Measurements from ENCODE around the gene LUC7L.
"Not testable (repeated sequence)": the region's sequence is repeated elsewhere in the genome, so short reads cannot be mapped to it uniquely, and the experiment has no call there.

LUC7L gene

DNA sequence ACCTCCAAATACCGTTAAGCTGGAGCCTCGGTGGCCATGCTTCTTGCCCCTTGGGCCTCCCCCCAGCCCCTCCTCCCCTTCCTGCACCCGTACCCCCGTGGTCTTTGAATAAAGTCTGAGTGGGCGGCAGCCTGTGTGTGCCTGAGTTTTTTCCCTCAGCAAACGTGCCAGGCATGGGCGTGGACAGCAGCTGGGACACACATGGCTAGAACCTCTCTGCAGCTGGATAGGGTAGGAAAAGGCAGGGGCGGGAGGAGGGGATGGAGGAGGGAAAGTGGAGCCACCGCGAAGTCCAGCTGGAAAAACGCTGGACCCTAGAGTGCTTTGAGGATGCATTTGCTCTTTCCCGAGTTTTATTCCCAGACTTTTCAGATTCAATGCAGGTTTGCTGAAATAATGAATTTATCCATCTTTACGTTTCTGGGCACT lies 51.8 kb downstream of the LUC7L start:
- H3K27me3 ChIP-seq (ENCODE audit: control insufficient read depth in 1 of 2, insufficient read depth in 2 of 2, low read length in 2 of 2): peaks cover 36 to 63% of the 10 kb centered on the region in 2 donors
- H3K4me3 ChIP-seq (ENCODE audit: low read depth in 1 of 2, low read length in 2 of 2): no peak overlapping the region
- H3K9me3 ChIP-seq (ENCODE audit: low read length): no peaks in the 10 kb centered on the region
- H3K27ac ChIP-seq (ENCODE audit: low read depth, low read length): no peak overlapping the region
- no peak overlapping the region for H3K9ac ChIP-seq (ENCODE audit: low read length)
- peaks cover 13% of the 10 kb centered on the region for H3K4me1 ChIP-seq (ENCODE audit: insufficient read depth, low read length)
- no peaks in the 10 kb centered on the region for H3K36me3 ChIP-seq (ENCODE audit: insufficient read depth, low read length)

GRCh38 chr16:176477-177382 lies 52.5 kb downstream of the LUC7L start, which contains the start of gene HBA1:
HBA1 (plus strand) TSS chr16:176680; CDS start chr16:176717, 37 bp downstream.
- Histone ChIP-seq H3K4me1 (ENCODE audit: insufficient read depth, low read length) (peaks cover 13% of the 10 kb centered on the region), H3K27me3 (ENCODE audit: control insufficient read depth in 1 of 2, insufficient read depth in 2 of 2, low read length in 2 of 2) (peaks cover 36 to 65% of the 10 kb centered on the region in 2 donors)
- not testable (repeated sequence) for H3K36me3 ChIP-seq (ENCODE audit: insufficient read depth, low read length); H3K9ac ChIP-seq (ENCODE audit: low read length); H3K9me3 ChIP-seq (ENCODE audit: low read length); H3K27ac ChIP-seq (ENCODE audit: low read depth, low read length); H3K4me3 ChIP-seq (ENCODE audit: low read depth in 1 of 2, low read length in 2 of 2)

DNA sequence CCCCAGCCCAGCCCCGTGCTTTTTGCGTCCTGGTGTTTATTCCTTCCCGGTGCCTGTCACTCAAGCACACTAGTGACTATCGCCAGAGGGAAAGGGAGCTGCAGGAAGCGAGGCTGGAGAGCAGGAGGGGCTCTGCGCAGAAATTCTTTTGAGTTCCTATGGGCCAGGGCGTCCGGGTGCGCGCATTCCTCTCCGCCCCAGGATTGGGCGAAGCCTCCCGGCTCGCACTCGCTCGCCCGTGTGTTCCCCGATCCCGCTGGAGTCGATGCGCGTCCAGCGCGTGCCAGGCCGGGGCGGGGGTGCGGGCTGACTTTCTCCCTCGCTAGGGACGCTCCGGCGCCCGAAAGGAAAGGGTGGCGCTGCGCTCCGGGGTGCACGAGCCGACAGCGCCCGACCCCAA lies 53.2 kb downstream of the LUC7L start:
- not testable (repeated sequence) for H3K36me3 ChIP-seq (ENCODE audit: insufficient read depth, low read length); H3K4me3 ChIP-seq (ENCODE audit: low read depth in 1 of 2, low read length in 2 of 2); H3K27ac ChIP-seq (ENCODE audit: low read depth, low read length); H3K9me3 ChIP-seq (ENCODE audit: low read length); H3K4me1 ChIP-seq (ENCODE audit: insufficient read depth, low read length); H3K9ac ChIP-seq (ENCODE audit: low read length)
- peaks cover 36 to 64% of the 10 kb centered on the region in 2 donors for H3K27me3 ChIP-seq (ENCODE audit: control insufficient read depth in 1 of 2, insufficient read depth in 2 of 2, low read length in 2 of 2)

DNA sequence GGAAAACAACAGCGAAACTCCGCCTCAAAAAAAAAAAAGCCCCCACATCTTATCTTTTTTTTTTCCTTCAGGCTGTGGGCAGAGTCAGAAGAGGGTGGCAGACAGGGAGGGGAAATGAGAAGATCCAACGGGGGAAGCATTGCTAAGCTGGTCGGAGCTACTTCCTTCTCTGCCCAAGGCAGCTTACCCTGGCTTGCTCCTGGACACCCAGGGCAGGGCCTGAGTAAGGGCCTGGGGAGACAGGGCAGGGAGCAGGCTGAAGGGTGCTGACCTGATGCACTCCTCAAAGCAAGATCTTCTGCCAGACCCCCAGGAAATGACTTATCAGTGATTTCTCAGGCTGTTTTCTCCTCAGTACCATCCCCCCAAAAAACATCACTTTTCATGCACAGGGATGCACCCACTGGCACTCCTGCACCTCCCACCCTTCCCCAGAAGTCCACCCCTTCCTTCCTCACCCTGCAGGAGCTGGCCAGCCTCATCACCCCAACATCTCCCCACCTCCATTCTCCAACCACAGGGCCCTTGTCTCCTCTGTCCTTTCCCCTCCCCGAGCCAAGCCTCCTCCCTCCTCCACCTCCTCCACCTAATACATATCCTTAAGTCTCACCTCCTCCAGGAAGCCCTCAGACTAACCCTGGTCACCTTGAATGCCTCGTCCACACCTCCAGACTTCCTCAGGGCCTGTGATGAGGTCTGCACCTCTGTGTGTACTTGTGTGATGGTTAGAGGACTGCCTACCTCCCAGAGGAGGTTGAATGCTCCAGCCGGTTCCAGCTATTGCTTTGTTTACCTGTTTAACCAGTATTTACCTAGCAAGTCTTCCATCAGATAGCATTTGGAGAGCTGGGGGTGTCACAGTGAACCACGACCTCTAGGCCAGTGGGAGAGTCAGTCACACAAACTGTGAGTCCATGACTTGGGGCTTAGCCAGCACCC lies 54.0 kb downstream of the LUC7L start:
- Histone ChIP-seq H3K9ac (ENCODE audit: low read length) (no peak overlapping the region), H3K27ac (ENCODE audit: low read depth, low read length) (no peak overlapping the region), H3K27me3 (ENCODE audit: control insufficient read depth in 1 of 2, insufficient read depth in 2 of 2, low read length in 2 of 2) (peaks cover 36 to 59% of the 10 kb centered on the region in 2 donors), H3K36me3 (ENCODE audit: insufficient read depth, low read length) (no peaks in the 10 kb centered on the region), H3K4me1 (ENCODE audit: insufficient read depth, low read length) (peaks cover 5% of the 10 kb centered on the region), H3K9me3 (ENCODE audit: low read length) (no peaks in the 10 kb centered on the region), H3K4me3 (ENCODE audit: low read depth in 1 of 2, low read length in 2 of 2) (no peak overlapping the region)

GRCh38 chr16:173928-174769 lies 55.1 kb downstream of the LUC7L start:
- peaks cover 28 to 58% of the 10 kb centered on the region in 2 donors for H3K27me3 ChIP-seq (ENCODE audit: control insufficient read depth in 1 of 2, insufficient read depth in 2 of 2, low read length in 2 of 2)
- not testable (repeated sequence) for H3K36me3 ChIP-seq (ENCODE audit: insufficient read depth, low read length); H3K4me1 ChIP-seq (ENCODE audit: insufficient read depth, low read length); H3K4me3 ChIP-seq (ENCODE audit: low read depth in 1 of 2, low read length in 2 of 2); H3K27ac ChIP-seq (ENCODE audit: low read depth, low read length); H3K9ac ChIP-seq (ENCODE audit: low read length); H3K9me3 ChIP-seq (ENCODE audit: low read length)

DNA sequence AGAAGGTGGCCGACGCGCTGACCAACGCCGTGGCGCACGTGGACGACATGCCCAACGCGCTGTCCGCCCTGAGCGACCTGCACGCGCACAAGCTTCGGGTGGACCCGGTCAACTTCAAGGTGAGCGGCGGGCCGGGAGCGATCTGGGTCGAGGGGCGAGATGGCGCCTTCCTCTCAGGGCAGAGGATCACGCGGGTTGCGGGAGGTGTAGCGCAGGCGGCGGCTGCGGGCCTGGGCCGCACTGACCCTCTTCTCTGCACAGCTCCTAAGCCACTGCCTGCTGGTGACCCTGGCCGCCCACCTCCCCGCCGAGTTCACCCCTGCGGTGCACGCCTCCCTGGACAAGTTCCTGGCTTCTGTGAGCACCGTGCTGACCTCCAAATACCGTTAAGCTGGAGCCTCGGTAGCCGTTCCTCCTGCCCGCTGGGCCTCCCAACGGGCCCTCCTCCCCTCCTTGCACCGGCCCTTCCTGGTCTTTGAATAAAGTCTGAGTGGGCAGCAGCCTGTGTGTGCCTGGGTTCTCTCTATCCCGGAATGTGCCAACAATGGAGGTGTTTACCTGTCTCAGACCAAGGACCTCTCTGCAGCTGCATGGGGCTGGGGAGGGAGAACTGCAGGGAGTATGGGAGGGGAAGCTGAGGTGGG lies 55.9 kb downstream of the LUC7L start:
- H3K9ac ChIP-seq (ENCODE audit: low read length); H3K9me3 ChIP-seq (ENCODE audit: low read length); H3K27ac ChIP-seq (ENCODE audit: low read depth, low read length); H3K36me3 ChIP-seq (ENCODE audit: insufficient read depth, low read length); H3K4me3 ChIP-seq (ENCODE audit: low read depth in 1 of 2, low read length in 2 of 2); H3K4me1 ChIP-seq (ENCODE audit: insufficient read depth, low read length): not testable (repeated sequence)
- H3K27me3 ChIP-seq (ENCODE audit: control insufficient read depth in 1 of 2, insufficient read depth in 2 of 2, low read length in 2 of 2): peaks cover 32 to 58% of the 10 kb centered on the region in 2 donors

DNA sequence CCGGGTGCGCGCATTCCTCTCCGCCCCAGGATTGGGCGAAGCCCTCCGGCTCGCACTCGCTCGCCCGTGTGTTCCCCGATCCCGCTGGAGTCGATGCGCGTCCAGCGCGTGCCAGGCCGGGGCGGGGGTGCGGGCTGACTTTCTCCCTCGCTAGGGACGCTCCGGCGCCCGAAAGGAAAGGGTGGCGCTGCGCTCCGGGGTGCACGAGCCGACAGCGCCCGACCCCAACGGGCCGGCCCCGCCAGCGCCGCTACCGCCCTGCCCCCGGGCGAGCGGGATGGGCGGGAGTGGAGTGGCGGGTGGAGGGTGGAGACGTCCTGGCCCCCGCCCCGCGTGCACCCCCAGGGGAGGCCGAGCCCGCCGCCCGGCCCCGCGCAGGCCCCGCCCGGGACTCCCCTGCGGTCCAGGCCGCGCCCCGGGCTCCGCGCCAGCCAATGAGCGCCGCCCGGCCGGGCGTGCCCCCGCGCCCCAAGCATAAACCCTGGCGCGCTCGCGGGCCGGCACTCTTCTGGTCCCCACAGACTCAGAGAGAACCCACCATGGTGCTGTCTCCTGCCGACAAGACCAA lies 56.8 kb downstream of the LUC7L start, which contains the start of gene HBA2:
Gene HBA2 (plus strand): TSS at position 503 of the 568 bp plus-strand sequence. CDS start 37 bp downstream, at position 540.
- not testable (repeated sequence) for H3K9ac ChIP-seq (ENCODE audit: low read length); H3K27ac ChIP-seq (ENCODE audit: low read depth, low read length); H3K4me1 ChIP-seq (ENCODE audit: insufficient read depth, low read length); H3K4me3 ChIP-seq (ENCODE audit: low read depth in 1 of 2, low read length in 2 of 2); H3K9me3 ChIP-seq (ENCODE audit: low read length); H3K36me3 ChIP-seq (ENCODE audit: insufficient read depth, low read length)
- H3K27me3 ChIP-seq (ENCODE audit: control insufficient read depth in 1 of 2, insufficient read depth in 2 of 2, low read length in 2 of 2): peaks cover 32 to 58% of the 10 kb centered on the region in 2 donors

DNA sequence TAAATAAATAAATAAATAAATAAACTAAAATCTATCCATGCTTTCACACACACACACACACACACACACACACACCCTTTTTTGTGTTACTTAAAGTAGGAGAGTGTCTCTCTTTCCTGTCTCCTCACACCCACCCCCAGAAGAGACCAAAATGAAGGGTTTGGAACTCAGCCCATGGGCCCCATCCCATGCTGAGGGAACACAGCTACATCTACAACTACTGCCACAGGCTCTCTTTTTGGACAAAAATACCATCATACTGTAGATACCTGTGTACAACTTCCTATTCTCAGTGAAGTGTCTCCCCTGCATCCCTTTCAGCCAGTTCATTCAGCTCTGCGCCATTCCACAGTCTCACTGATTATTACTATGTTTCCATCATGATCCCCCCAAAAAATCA lies 58.5 kb downstream of the LUC7L start:
- H3K27me3 ChIP-seq (ENCODE audit: control insufficient read depth in 1 of 2, insufficient read depth in 2 of 2, low read length in 2 of 2): peaks cover 45 to 68% of the 10 kb centered on the region in 2 donors
- H3K9me3 ChIP-seq (ENCODE audit: low read length): no peaks in the 10 kb centered on the region
- no peak overlapping the region for H3K27ac ChIP-seq (ENCODE audit: low read depth, low read length)
- no peak overlapping the region for H3K4me3 ChIP-seq (ENCODE audit: low read depth in 1 of 2, low read length in 2 of 2)
- H3K4me1 ChIP-seq (ENCODE audit: insufficient read depth, low read length): peaks cover 3% of the 10 kb centered on the region
- H3K36me3 ChIP-seq (ENCODE audit: insufficient read depth, low read length): no peaks in the 10 kb centered on the region
- H3K9ac ChIP-seq (ENCODE audit: low read length): no peak overlapping the region

DNA sequence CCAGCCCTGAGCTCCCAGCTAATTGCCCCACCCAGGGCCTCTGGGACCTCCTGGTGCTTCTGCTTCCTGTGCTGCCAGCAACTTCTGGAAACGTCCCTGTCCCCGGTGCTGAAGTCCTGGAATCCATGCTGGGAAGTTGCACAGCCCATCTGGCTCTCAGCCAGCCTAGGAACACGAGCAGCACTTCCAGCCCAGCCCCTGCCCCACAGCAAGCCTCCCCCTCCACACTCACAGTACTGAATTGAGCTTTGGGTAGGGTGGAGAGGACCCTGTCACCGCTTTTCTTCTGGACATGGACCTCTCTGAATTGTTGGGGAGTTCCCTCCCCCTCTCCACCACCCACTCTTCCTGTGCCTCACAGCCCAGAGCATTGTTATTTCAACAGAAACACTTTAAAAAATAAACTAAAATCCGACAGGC lies 59.2 kb downstream of the LUC7L start:
- H3K27ac ChIP-seq (ENCODE audit: low read depth, low read length); H3K36me3 ChIP-seq (ENCODE audit: insufficient read depth, low read length); H3K4me3 ChIP-seq (ENCODE audit: low read depth in 1 of 2, low read length in 2 of 2); H3K9ac ChIP-seq (ENCODE audit: low read length); H3K9me3 ChIP-seq (ENCODE audit: low read length); H3K4me1 ChIP-seq (ENCODE audit: insufficient read depth, low read length): not testable (repeated sequence)
- H3K27me3 ChIP-seq (ENCODE audit: control insufficient read depth in 1 of 2, insufficient read depth in 2 of 2, low read length in 2 of 2): peaks cover 45 to 68% of the 10 kb centered on the region in 2 donors

- Histone ChIP-seq H3K27me3 (ENCODE audit: control insufficient read depth in 1 of 2, insufficient read depth in 2 of 2, low read length in 2 of 2) (peaks cover 41 to 62% of the 10 kb centered on the region in 2 donors), H3K9me3 (ENCODE audit: low read length) (no peaks in the 10 kb centered on the region), H3K4me1 (ENCODE audit: insufficient read depth, low read length) (peaks cover 10% of the 10 kb centered on the region), H3K4me3 (ENCODE audit: low read depth in 1 of 2, low read length in 2 of 2) (no peak overlapping the region), H3K27ac (ENCODE audit: low read depth, low read length) (no peak overlapping the region), H3K36me3 (ENCODE audit: insufficient read depth, low read length) (no peaks in the 10 kb centered on the region), H3K9ac (ENCODE audit: low read length) (no peak overlapping the region)
Observed at GRCh38 chr16:169014-169413, 60.2 kb downstream of the LUC7L start.
